Ishikawa (cell line): ENCODE results near the gene SETBP1.

Experiments
- CEBPB ChIP-seq: IDR thresholded peaks from 2 replicates; pipeline ENCODE4 v1.6.1; 2012
- CREB1 ChIP-seq: IDR thresholded peaks from 2 replicates; pipeline ENCODE4 v1.6.1; 2012; ENCODE audit warnings: low read depth
- EGR1 ChIP-seq: IDR thresholded peaks from 2 replicates; pipeline ENCODE4 v1.6.1; 2012
- EP300 ChIP-seq: IDR thresholded peaks from 2 replicates; pipeline ENCODE4 v1.6.1; 2012; ENCODE audit warnings: borderline replicate concordance
- FOXM1 ChIP-seq: IDR thresholded peaks from 2 replicates; pipeline ENCODE4 v1.6.1; 2012; ENCODE audit warnings: low read depth, borderline replicate concordance
- NFIC ChIP-seq: IDR thresholded peaks from 2 replicates; pipeline ENCODE4 v1.6.1; 2012
- RAD21 ChIP-seq: IDR thresholded peaks from 2 replicates; pipeline ENCODE4 v1.6.1; 2012; ENCODE audit warnings: low read depth
- TAF1 ChIP-seq: IDR thresholded peaks from 2 replicates; pipeline ENCODE4 v1.6.1; 2012; ENCODE audit warnings: low read depth, mild to moderate bottlenecking
- TCF12 ChIP-seq: IDR thresholded peaks from 2 replicates; pipeline ENCODE4 v1.6.1; 2012; ENCODE audit warnings: low read depth
- TEAD4 ChIP-seq: IDR thresholded peaks from 2 replicates; pipeline ENCODE4 v1.6.1; 2012
- USF1 ChIP-seq: IDR thresholded peaks from 2 replicates; pipeline ENCODE4 v1.6.1; 2012
- YY1 ChIP-seq: IDR thresholded peaks from 2 replicates; pipeline ENCODE4 v1.6.1; 2012; ENCODE audit warnings: low read depth
- ZBTB7A ChIP-seq: IDR thresholded peaks from 2 replicates; pipeline ENCODE4 v1.6.1; 2012; ENCODE audit warnings: low read depth
- TF ChIP-seq, protein P1 (sequence below): IDR thresholded peaks from 2 replicates; pipeline ENCODE4 v1.6.1; 2012; ENCODE audit warnings: low read depth, mild to moderate bottlenecking
- TF ChIP-seq, protein P2 (sequence below): IDR thresholded peaks from 2 replicates; pipeline ENCODE4 v1.6.1; 2012

SETBP1 gene

DNA sequence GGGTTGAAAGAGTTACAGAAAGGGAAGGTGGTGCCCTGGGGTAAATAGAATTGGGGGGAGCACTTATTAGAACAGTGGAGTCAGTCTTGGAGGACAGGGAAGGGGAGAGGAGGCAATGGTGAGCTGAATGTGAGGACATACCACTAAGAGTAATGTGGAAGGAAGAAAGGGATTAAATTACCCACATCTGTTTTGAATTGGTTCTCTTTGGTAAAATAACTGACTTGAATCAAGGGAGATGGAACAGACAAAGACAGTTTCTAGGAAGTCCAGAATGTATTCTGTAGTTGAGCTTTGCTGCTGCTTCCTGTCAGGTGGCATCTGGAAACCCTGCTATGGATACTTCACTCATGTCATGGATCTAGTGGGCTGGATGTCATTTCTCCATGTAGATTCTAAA is 6.7 kb downstream of the SETBP1 start:
- TF ChIP-seq NFIC = no peak
- no peak for TF ChIP-seq TCF12
- TF ChIP-seq EGR1 = no peak
- no peak for TF ChIP-seq CREB1
- TF ChIP-seq TEAD4 = no peak
- no peak for TF ChIP-seq RAD21
- TF ChIP-seq TAF1 = no peak
- no peak for TF ChIP-seq USF1
- TF ChIP-seq, protein P1, sequence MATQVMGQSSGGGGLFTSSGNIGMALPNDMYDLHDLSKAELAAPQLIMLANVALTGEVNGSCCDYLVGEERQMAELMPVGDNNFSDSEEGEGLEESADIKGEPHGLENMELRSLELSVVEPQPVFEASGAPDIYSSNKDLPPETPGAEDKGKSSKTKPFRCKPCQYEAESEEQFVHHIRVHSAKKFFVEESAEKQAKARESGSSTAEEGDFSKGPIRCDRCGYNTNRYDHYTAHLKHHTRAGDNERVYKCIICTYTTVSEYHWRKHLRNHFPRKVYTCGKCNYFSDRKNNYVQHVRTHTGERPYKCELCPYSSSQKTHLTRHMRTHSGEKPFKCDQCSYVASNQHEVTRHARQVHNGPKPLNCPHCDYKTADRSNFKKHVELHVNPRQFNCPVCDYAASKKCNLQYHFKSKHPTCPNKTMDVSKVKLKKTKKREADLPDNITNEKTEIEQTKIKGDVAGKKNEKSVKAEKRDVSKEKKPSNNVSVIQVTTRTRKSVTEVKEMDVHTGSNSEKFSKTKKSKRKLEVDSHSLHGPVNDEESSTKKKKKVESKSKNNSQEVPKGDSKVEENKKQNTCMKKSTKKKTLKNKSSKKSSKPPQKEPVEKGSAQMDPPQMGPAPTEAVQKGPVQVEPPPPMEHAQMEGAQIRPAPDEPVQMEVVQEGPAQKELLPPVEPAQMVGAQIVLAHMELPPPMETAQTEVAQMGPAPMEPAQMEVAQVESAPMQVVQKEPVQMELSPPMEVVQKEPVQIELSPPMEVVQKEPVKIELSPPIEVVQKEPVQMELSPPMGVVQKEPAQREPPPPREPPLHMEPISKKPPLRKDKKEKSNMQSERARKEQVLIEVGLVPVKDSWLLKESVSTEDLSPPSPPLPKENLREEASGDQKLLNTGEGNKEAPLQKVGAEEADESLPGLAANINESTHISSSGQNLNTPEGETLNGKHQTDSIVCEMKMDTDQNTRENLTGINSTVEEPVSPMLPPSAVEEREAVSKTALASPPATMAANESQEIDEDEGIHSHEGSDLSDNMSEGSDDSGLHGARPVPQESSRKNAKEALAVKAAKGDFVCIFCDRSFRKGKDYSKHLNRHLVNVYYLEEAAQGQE = no peak
- TF ChIP-seq, protein P2, sequence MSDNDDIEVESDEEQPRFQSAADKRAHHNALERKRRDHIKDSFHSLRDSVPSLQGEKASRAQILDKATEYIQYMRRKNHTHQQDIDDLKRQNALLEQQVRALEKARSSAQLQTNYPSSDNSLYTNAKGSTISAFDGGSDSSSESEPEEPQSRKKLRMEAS = no peak
- TF ChIP-seq FOXM1 = no peak
- no peak for TF ChIP-seq CEBPB
- TF ChIP-seq EP300 = no peak
- no peak for TF ChIP-seq YY1

- no peak for TF ChIP-seq RAD21
- TF ChIP-seq, protein P1 = no peak
- TF ChIP-seq NFIC = no peak
- no peak for TF ChIP-seq TAF1
- no peak for TF ChIP-seq ZBTB7A
- no peak for TF ChIP-seq TEAD4
- no peak for TF ChIP-seq EGR1
- TF ChIP-seq EP300 = no peak
- TF ChIP-seq CREB1 = no peak
- TF ChIP-seq TCF12 = no peak
These were observed 9.0 kb downstream of the SETBP1 start for GRCh38 chr18:44689736-44690135.

GRCh38 chr18:44691148-44691925 is 10.6 kb downstream of the SETBP1 start:
- TF ChIP-seq ZBTB7A (no peak), YY1 (no peak)
- TF ChIP-seq, protein P1 = no peak

DNA sequence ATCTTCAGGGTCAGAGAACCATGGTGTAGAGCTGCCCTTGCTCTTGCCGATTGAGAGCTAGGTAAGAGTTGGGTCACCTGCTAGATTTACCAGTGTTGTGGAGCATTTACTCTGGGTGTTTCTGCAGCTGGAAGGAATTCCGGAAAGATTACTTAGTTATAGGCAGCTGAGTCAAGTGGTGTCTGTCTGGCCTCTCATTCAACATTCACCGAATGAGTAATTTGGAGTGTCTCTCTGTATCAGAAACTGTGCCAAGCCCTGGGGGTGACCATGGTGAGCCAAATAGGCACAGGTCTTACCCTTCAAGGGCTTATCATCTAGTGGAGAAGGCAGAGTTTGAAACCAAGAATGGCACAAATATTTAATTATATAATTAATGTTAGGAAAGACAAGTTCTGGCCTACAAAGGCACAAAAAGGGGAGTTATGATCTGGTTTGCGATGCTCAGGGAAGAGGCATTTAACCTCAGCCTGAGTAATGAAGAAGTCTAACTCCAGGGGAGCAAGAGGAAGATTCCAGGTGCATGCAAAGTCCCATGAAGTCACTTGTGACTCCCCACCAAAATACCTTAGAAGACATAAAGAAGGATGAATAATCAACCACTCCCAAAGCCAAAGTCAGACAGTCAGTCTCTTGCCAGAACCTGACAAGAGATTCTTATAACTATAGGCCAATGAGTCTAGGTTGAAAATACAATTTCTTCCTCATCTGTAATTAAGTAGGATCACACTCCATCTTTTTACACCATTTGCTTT is 12.5 kb downstream of the SETBP1 start:
- TF ChIP-seq CREB1 (no peak), TCF12 (no peak), CEBPB (no peak), EP300 (no peak), NFIC (no peak), USF1 (no peak), RAD21 (no peak)
- TF ChIP-seq, protein P1 = no peak
